EH (cell line): ENCODE measurements around the gene TSPAN31.
A peak's percentile ranks its signal among the peaks of the same experiment; 100 is the strongest.

ENCODE experiments used
- DNase-seq: peaks from one replicate; pipeline ENCODE4 v3.0.0-alpha.2; 2015; ENCODE audit warnings: low read depth

The TSPAN31 gene

GRCh38 chr12:57752668-57753000 is 7.8 kb downstream of the TSPAN31 start:
- no peak for DNase-seq

DNA sequence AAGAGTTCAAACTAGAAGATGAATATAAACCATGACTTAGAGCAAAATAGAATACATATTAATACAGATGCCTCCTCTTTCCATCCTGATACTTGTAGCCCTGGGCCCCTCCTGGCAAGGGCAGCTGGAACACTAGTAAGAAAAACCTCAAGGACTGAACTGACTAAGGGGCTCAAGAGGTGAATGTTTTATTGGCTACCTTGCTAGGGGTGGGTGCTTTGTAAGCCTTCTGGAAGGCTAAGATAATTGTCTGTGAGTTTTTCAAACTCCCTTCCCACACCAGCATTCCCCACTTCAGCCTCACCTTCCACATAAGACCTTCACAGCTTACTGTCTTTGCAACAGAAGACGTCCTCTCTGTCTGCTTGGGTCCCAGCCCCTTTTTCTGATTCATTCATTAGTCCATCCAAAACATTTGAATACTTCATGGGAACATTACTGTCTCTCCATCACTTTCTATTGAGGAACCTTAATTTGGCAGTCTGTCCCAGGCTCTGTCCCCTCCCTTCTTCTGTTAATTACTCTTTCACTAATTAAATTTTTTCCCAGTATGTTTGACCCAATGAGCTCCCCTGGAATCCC is 9.0 kb downstream of the TSPAN31 start:
- no peak for DNase-seq

- no peak for DNase-seq
Measured at GRCh38 chr12:57754411-57755193, 9.8 kb downstream of the TSPAN31 start, which contains the start of gene MARCHF9. MARCHF9 (plus strand) TSS chr12:57755103; CDS start chr12:57755529, 426 bp downstream.

- no peak for DNase-seq
Measured at GRCh38 chr12:57755194-57755453, 10.3 kb downstream of the TSPAN31 start.

- no peak for DNase-seq
Measured at GRCh38 chr12:57755454-57756372, 10.9 kb downstream of the TSPAN31 start.

DNA sequence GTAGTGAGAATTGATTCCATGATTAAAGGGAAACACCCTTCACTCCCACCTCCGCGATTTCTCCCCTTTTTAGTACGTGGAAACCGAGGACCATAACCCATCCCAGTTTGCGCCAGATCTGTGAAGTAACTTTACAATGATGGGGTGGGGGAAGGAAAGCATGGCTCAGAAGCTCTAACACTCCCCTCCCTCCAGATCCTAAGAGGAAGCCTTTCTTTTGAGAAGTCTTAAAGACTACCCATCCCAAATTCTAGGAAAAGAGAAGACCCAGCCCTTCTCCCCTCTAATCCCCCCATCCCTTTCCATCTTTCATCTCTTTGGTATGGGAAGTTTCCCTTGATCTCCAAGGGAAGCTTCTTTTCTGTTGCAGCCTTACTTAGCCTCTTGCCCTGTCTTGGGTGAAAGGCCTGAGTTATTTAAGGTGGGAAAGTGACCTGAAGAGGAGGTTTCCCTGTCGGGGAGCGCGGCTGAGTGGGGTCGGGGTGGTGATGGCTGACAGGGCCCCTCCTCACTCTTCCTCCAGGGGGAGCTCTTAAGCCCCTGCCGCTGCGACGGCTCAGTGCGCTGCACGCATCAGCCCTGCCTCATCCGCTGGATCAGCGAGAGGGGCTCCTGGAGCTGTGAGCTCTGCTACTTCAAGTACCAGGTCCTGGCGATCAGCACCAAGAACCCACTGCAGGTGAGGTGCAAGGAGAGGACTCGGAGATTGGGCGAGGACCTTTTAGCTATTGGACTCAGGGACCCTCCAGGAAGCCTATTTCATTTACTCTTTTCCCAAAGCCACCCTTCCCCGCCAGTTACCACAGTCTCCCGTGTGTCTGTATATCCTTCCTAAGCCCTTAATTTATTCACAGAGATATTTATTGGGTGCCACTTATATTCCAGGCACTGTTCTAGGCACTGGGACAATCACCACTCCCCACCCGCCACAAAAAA is 11.8 kb downstream of the TSPAN31 start:
- no peak for DNase-seq

DNA sequence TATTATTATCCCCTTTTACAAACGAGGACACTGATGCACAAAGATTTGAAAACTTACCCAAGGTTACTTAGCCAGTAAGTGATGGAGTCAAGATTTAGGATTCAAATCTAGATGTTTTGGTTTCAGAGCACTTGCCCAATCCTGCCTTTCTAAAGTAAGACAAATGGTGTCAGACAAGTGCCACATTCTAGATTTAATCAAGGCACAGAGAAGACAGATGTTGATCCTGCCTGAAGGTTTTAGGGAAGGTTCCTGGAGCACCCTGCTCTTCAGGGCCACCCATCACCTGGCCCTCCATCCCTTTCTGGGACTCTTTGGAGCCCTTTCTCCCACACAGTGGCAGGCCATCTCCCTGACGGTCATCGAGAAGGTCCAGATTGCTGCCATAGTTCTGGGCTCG is 12.9 kb downstream of the TSPAN31 start:
- DNase-seq = no peak

GRCh38 chr12:57758552-57759359 is 13.9 kb downstream of the TSPAN31 start:
- DNase-seq = no peak

DNA sequence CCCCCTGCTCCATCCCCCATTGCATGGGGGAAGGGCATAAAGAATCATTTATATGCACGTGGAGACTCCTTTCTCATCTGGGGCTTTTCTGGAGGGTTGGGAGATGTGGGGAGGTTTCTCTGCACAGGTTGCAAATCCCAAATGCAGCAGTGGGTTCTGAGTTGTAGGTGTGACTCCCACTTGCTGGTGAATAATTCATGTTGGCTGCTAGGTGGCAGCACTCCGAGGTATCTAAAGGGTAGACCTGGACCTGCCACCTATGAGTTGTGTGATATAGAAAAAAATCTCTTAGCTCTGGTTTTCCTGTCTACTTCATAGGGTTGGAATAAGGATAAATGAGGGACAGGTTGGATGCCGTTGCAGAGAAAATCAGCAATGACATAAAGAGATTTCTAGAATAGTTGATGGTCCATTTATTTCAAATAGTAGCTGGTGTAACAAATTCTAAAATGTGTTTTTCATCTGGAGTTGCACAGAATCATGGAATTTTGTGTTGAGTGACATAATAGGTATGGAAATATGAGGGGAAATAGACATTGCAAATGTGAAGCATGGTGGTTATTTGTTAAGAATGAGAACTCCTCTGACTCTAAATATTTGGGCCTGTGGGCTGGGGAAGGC is 14.6 kb downstream of the TSPAN31 start:
- no peak for DNase-seq

DNA sequence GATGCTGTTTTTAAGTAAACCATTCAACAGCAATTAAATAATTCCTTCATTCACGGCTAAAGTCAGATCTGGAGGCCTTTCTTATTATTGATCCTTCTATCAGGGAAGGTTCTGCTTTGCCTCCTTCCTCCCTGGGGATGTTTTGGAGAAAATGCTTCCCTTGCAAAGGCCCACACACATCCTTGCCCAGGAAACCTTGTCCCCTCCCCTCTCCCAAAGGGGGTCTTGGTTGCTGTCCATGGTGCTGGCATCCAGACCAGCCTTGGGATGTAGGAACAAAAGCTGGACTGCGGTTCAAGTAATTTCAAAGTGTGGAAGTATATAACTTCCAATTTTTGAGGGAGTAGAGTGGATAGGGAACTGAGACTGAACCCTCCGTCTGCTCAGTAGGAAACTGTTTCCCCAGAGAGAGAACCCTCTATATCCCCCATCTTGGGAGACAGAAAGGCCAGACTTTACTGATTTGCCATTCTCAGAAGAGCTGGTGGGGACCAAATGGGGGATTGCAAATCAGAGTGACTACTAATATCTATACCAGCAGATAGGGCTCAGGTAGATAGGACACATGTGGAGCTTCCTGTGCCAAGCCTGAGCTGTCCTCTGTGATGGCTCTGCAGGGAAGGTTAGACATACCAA is 15.6 kb downstream of the TSPAN31 start:
- DNase-seq = no peak

GRCh38 chr12:57761391-57761998 is 16.7 kb downstream of the TSPAN31 start:
- no peak for DNase-seq

DNA sequence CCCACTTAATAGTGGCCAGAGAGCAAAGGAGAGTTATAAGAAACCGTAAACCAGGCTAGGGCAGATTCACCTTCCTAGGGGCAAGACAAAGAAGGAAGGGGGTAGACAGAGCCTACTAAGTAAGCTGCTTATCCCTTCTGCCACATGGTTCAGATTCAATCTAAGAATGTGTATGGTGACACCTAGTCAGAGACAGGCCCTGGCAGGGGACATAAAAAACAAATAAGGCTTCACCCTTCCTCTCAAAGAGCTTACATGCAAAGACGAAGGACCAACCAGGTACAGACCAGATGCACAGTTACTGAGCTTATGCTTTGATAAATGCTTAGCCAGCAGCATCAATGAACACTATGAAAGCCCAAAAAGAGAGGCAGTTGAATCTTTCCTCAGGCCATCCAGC is 17.6 kb downstream of the TSPAN31 start:
- no peak for DNase-seq

DNA sequence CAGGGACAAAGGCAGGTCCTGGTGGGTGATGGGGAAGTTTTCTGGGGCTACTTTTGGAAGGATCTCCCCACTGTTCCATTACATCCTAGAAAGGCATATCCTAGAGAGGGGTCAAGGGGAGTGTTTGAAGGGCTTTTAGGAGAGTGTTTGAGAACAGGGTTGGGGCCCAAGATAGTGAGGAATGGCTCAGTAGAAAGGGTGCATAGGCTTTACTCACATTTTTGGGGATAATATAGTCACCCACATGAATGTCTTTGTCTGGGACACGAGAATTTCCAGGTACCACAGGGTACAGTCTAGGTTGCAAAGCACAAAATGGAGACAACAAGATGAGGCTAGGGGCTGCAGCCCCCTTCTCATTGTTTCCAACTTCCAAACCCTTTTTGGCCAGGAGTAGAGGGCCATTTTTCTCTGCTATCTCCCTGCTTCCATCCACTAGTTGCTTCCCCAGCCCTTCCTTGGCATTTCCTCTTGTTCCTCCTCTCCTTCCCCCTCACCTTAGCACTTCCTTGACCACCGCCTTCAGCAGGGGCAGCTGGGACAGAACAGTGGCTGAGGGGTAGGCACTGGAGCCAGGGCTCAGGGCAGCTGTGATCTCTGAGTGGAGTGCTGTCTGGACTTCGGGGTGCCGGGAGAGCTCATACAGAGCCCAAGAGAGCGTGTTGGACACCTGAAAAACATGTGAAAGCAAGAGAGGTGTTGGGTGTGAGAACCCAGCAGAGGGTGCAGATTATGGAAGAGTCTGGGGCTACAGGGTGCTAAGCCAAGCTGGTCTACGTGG is 19.2 kb downstream of the TSPAN31 start:
- no peak for DNase-seq

- no peak for DNase-seq
Measured at GRCh38 chr12:57764662-57765002, 19.8 kb downstream of the TSPAN31 start.

GRCh38 chr12:57765003-57765697 is 20.3 kb downstream of the TSPAN31 start:
- peak; percentile 41 for DNase-seq

- no peak for DNase-seq
Measured at GRCh38 chr12:57765698-57766463, 21.0 kb downstream of the TSPAN31 start.

DNA sequence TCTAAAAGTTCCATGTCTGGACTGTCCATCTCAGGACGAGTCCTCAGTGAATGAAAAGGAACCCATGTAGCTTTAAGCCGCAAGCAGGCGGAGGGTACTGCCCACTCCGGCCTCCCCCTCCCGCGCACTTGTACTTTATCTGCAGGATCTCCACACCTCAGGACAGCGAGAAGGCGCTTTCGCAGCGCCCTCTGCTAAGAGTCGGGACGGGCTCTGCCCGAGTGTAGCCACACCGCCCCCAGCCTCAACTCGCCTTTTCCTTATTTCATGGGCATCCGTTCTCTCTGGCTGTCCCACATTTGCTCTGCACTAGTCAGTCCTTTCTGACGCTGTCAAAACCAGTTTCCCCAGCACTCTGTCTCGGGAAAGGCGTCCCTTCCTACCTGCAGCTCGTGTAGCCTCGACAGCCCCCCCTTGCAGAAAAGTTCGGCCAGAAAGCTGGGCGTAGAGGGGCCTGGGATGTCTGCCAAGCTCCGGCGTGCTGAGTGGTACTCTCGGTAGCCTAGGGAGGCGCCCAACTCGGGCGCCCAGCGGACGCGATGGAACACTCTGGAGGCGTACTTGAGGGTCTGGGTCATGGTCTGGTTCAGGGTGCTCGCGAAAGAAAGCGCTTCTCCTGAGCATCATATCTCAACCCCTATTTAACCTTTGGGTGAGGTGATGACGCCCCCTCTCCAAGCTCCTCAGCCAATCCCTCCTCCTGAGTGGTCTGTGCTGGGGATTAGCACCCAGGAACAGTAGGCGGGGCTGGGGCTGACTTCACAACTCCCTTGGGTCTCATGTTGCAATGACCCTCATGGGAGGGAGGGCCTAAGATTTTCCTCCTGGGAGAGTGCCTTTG is 21.8 kb downstream of the TSPAN31 start, which contains the start of gene CYP27B1:
CYP27B1 (minus strand) TSS at position 615 of the 841 bp plus-strand sequence; CDS start at position 578, 37 bp downstream.
- DNase-seq = peak; percentile 51
